GM19035 (cell line): ENCODE data around the gene JUND.

Experiments used
- ATAC-seq: cut with Tn5 transposase; IDR thresholded peaks from one replicate; pipeline ENCODE4 v1.9.1; 2021; ENCODE audit not compliant: unreplicated experiment

JUND gene

GRCh38 chr19:18251587-18252369, 29.6 kb downstream of the JUND start:
- no peak for ATAC-seq

DNA sequence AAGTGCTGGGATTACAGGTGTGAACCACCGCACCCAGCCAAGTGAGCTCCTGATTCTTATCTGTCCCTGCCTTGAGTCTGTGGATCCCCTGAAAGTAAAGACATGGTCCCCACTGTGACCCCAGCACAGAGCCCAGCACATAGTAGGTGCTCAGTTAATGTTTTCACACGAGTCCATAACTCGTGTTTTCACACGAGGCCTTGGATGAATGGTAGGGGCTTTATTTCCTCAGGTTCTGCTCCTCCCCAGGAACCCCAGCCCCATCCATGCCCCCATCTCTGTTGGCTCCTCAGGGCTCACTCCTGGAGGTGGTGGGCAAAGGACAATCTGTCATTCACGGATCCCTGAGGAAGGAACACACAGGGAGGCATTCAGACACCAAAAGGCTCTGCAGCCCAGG, 31.6 kb downstream of the JUND start:
- no peak for ATAC-seq

GRCh38 chr19:18245297-18245696, 36.1 kb downstream of the JUND start:
- no peak for ATAC-seq

- ATAC-seq = no peak
Observed at GRCh38 chr19:18239303-18239702, 42.1 kb downstream of the JUND start.

DNA sequence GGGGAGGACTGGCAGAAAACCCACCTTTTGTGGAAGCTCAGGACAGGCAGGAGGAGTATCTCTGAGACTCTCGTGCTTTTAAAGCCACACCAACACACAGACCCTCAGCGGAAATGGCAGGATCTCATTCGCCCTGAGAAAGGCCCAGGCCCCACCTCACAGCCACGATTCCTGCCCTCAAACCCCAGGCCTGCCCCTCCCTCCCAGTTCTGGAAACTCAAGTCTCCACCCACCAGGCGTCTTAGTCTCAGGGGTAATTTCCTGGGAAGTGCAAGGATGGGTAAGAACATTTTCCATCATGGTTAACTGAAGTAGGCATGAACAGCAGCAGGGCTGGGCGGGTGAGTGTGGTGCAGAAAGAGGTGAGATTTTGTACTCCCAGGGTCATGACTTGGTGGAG, 47.2 kb downstream of the JUND start:
- ATAC-seq = no peak

DNA sequence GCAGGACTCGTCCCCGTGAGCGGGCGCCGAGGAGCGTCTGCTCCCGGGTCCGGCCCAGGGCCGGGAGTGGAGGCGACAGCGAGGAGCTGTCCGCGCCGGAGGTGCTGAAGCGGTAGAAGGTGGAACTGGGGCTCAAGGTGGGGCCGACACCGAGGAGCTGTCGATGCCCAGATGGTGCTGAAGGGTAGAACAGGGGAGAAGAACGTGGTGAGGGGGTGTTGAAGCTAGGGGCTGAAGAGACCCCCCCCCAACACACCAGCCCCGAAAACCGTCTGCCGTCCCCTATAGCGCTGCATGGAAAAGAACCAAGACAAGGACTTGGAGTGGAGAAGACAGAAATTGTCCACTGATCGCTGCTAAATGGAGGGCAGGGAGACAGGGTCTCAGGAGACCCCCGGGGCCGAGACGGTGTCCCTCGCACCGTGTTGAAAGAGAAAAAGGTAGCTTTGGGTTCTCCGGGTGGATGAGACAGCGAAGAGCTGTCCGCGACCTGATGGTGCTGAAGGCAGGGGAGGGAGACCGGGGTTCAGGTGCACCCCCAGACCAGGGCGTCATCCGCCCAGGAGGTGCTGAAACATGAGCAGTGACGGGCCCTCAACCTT, 48.1 kb downstream of the JUND start:
- no peak for ATAC-seq

- ATAC-seq = no peak
Observed at GRCh38 chr19:18232540-18233223, 48.7 kb downstream of the JUND start.

DNA sequence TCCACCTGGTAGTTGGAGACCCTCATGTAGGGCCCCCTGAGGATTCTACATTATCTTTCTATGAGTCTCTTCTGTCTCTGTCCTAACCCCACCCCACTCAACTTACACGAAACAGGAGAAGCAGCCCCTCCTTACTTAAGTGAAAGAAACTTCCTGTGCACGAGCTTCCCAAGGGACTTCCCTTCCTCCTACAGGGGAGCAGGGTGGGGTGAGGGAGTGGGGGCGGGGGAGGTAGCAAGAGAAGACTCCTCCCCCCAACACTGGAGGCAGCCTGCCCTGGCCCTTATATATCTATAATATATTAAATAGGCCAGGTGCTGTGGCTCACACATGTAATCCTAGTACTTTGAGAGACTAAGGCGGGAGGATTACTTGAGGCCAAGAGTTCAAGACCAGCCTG, 49.6 kb downstream of the JUND start:
- no peak for ATAC-seq

- ATAC-seq = no peak
Observed at GRCh38 chr19:18230941-18231734, 50.3 kb downstream of the JUND start.

DNA sequence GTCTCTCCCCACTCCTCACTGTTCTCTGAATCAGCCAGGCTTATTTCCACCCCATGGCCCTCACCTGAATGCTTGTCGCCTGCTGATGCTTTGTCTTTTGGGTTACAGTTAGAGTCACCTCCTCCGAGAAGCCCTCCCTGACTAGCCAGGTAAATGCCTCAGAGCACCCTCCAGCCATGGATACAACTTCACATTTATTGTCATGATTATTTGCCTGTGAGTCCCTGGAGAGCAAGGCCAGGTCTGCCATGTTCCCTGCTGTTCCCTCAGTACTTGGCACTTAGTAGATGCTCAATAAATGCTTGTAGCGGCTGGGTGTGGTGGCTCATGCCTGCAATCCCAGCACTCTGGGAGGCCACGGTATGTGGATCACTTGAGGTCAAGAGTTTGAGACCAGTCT, 51.5 kb downstream of the JUND start:
- ATAC-seq = no peak
